C4-2B (cell line): ENCODE measurements around the gene OPALIN.

ENCODE experiments used
- ZFX ChIP-seq: fragments of 450-650 bp; IDR thresholded peaks from 2 replicates; pipeline ENCODE4 v1.6.1; 2017
- TF ChIP-seq, protein P1 (sequence below): fragments of 450-650 bp; conservative IDR thresholded peaks from 2 replicates; pipeline ENCODE4 v1.5.1; 2017; ENCODE audit warnings: mild to moderate bottlenecking

DNA sequence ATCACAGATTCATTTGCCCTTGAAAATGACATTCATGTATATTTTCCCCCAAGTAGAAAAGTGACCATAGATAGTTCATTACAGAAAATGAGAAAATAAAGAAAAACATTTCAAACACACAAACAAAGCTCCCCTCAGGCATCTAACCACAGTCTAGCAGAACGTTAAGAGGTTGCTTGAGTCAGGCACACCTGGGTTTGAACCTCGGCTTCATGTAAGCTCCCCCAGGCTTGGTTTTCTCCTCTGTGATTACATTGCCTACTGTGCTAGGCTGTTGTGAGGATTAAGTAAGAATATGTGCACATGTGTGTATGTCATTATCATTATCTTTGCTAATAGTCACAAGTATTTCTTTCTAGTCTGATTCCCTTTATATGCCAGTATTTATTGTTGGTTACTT lies 45.5 kb downstream of the OPALIN start:
- TF ChIP-seq, protein P1, sequence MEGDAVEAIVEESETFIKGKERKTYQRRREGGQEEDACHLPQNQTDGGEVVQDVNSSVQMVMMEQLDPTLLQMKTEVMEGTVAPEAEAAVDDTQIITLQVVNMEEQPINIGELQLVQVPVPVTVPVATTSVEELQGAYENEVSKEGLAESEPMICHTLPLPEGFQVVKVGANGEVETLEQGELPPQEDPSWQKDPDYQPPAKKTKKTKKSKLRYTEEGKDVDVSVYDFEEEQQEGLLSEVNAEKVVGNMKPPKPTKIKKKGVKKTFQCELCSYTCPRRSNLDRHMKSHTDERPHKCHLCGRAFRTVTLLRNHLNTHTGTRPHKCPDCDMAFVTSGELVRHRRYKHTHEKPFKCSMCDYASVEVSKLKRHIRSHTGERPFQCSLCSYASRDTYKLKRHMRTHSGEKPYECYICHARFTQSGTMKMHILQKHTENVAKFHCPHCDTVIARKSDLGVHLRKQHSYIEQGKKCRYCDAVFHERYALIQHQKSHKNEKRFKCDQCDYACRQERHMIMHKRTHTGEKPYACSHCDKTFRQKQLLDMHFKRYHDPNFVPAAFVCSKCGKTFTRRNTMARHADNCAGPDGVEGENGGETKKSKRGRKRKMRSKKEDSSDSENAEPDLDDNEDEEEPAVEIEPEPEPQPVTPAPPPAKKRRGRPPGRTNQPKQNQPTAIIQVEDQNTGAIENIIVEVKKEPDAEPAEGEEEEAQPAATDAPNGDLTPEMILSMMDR, result no peak
- no peak for TF ChIP-seq ZFX
